Activated CD4-positive, alpha-beta T cell treated with anti-CD3 and anti-CD28 coated beads for 4 hours (primary cell): ENCODE data around the gene MS4A4E.
"Not testable (repeated sequence)": the region's sequence is repeated elsewhere in the genome, so short reads cannot be mapped to it uniquely, and the experiment has no call there.

Source experiments
- DNase-seq, 2 donors: peaks; one replicate each; pipeline ENCODE4 v3.0.0-alpha.2; 2020

The MS4A4E gene

DNA sequence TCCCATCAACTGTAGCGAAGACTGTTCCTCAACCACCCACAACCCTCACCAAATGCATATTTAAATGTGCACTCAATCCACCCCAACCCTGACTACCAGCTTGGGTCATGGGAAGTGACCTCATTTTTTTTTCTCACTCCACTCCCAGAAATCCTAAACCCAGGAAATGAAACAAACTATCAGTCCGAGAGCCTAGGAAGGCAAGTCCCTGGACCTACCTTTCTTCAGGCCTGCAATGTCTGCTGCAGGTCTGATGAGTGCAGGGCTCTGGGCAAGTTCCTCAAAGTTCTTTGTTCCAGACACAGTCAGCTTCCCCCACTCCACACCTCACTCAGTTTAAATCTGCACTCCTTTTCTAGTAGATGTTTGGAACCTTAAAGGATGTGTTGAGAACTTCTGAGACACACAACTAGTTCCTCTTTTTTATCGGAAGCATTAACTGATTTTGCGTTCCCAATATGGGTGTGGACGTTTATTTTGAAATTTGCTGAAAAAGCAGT, at the start of gene MS4A4E:
Gene MS4A4E (minus strand): TSS at position 398 of the 500 bp plus-strand sequence. CDS start 13,082 bp downstream, outside the sequence.
- DNase-seq: no peak

DNA sequence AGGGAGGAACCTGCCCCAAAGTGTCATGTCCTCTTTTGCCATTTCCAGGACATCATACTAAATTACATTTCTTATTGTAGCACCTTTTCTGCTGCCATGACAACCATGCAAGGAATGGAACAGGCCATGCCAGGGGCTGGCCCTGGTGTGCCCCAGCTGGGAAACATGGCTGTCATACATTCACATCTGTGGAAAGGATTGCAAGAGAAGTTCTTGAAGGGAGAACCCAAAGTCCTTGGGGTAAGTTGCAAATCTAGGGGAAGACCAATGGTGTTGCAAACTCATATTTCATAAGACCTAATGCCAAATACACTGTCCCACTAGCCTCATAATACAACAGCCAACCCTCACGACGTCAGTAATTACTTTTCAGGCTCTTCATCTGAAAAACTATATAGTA, 49.2 kb upstream of the MS4A4E start:
- DNase-seq: no peak

DNA sequence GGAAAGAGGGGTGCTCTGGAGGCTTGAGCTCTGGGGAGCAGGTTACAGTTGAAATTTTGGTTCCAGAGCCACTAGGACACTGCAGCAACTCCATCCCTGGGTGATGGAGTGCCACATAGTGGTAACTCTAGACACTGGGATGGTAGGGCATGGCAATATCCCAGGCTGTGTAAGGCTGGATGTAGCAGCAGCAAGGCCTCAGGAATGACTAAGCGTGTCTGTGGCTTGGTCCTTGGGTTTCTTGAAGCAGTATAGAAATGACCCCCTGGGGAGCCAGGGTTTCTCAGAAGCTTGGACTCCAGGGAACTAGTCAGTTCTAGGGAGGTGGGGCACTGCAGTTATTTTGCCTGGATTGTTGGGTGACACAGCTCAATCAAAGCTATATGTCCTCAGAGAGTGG, 45.6 kb upstream of the MS4A4E start:
- DNase-seq: no peak

DNA sequence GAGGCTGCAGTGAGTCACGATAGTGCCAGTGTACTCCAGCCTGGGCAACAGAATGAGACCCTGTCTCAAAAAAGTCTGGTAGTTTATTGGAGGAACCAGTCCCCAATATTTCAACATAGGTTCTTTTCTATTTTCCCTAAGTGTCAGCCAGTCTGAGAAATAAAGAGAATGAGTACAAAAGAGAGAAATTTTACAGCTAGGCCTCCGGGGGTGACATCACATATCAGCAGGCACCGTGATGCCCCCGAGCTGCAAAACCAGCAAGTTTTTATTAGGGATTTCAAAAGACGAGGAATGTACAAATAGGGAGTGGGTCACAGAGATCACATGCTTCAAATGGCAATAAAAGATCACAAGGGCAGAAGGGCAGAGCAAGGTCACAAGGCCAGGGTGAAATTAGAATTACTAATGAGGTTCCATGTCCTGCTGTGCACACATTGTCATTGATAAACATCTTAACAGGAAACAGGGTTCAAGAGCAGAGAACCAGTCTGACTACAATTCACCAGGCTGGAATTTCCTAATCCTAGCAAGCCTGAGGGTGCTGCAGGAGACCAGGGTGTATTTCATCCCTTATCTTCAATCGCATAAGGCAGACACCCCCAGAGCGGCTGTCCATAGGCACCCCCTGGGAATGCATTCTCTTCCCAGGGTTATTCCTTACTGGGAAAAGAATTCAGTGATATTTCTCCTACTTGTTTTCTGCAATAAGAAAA, 42.6 kb upstream of the MS4A4E start:
- DNase-seq: not testable (repeated sequence)

DNA sequence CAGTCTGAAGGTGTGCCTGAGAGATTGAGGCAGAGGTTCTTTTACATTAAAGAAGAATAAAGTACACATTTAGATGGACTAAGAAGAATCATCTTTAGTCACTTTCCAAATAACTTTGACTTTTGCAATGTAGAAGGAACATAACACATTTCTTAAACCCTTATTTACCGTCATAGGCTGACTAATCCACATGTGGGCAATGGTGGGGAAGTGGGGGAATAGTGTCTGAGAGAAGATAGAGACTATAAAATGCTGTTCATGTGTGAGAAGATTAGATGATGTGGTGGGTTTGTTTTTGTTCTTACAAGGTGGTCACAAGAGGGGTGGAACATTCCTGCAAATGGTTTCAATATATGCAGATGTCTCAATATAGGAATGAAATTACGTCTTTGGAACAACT, 39.3 kb upstream of the MS4A4E start:
- DNase-seq: no peak

DNA sequence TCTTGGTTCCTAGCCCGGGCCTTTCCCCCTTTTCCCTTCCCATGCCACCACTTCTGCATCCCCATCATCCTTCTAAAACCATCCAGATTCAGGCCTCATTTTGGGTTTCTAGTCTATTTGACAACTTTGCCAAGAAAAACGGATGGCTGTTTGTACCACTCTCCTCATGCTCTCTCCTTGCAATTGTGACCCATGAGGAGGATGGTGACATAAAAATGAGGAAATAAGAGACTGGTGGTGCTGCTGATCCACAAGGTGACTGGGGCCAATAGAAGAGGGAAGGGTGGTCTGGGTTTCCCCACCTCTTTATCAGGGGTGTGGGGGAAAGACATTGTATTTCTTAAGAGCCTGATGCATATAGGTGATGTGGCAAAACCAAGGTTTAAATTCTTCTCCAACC, 38.5 kb upstream of the MS4A4E start:
- DNase-seq: no peak

DNA sequence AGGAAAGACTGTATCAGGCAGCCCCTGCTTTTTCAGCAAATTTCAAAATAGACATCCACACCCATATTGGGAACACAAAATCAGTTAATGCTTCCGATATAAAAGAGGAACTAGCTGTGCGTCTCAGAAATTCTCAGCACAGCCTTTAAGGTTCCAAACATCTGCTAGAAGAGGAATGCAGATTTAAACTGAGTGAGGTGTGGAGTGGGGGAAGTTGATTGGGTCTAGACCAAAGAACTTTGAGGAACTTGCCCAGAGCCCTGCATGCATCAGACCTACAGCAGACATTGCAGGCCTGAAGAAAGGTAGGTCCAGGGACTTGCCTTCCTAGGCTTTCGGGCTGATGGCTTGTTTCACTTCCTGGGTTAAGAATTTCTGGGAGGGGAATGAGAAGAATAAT, 37.5 kb upstream of the MS4A4E start, which contains the start of gene MS4A4A:
Gene MS4A4A (plus strand): TSS at position 255 of the 400 bp plus-strand sequence. CDS start 10 bp downstream, at position 265.
- DNase-seq: no peak

DNA sequence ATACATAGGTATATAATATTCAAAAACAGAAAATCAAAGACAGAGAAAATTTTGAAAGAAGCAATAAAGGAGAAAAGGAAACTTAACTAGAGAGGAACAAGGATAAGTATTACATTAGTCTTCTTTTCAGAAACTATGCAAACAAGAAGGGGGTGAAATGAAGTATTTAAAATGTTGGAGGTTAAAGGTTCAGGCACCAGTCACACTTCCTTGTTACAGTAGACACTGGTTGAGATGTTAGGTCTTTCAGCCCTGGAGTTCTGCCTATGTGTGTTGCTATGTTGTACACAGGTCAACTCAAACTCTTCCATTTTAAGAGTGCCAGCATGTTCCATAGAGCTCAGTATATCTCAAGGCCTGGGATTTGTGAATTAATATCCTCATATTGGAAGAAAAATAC, 31.5 kb upstream of the MS4A4E start:
- no peak for DNase-seq

DNA sequence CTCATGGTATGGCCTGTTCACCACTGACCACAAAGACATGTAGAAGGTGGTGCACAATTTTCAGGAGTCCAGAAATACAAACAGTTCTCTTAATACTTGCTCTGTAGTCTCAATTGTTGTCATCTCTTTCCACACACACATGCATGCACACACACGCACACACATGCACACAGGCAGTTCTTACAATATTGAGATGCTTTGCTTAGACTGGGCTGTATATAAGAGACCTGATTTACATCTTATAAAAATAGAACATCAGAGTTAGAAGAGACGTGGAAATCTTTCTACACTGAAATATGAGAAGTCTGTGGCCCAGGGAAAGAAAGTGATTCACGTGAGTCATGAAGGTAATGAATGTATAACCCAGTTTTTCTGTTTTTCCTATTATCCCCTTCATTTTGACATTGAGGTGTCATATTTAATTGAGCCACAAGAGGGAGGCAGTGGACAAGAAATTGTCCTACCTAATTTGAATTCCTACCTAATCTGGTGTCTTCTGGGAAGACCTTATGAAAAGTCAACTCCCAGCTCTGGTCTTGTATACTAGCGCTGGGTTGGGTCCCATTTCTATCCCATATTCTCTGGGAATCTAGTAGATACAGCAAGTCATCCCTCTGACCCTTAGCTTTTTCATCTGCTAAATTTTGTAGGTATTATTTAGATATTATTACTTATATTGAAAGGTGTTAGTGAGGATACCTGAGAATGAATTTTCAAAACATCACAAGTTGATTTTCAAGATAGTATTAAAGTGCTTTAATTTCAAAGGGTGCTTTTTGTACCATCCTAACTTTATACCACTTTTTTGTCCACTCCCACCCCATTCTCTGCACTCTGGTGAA, 22.7 kb upstream of the MS4A4E start:
- DNase-seq: peak in 1 of 2 donors; percentile 14

DNA sequence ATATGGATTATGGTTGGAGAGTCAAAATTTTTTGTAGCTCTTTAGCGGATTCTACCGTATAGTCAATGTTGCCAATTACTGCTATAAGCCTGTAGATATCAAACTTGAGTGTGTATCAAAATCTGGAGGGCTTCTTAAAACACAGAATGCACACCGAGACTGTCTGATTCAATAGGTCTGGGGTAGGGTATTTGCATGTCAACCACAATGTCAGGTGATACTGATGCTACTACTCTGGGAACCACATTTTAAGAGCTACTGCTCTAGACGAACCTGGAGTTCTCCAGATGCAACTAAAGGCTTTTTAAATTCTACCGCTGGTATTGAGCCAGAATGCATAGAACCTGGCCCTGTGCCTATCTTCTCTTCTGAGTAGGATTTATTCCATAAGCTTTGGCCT, 21.7 kb upstream of the MS4A4E start:
- no peak for DNase-seq

DNA sequence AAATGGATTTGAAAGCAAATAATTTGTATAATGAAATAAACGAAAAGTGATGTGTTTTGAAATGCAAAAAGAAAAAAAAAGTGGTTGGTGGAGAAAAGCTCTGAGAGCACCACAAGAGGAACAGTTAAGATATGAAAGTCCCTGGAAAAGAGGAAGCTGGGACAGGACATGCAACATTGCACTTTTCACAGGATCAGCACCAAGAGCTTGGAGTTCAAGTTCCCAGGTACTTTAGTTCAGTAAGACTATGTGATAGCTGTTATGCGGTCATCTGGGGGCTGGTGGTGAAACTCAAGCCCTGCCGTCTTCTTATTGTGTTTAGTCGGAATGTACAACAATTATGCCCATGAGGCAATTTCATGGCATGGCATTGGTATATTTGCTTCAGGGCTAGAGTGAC, 20.5 kb upstream of the MS4A4E start:
- no peak for DNase-seq

DNA sequence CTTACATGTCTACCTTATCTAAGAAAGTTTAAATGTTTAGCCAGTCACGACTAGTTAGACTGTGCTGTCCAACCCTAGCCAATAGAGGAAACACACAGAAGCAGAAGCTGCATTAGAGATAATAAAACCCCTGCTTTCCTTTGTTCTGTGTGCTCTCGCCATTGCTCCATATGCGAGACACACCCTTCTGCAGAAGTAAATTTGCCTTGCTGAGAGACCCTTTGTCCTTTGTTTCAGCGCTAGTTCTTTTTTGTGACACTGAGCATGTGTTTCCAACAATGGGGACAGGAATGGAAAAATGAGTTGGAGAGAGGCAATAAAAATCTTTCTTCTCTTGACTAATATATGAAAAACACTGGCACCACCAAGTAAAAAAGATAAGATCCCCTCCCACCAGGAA, 18.1 kb upstream of the MS4A4E start:
- no peak for DNase-seq

DNA sequence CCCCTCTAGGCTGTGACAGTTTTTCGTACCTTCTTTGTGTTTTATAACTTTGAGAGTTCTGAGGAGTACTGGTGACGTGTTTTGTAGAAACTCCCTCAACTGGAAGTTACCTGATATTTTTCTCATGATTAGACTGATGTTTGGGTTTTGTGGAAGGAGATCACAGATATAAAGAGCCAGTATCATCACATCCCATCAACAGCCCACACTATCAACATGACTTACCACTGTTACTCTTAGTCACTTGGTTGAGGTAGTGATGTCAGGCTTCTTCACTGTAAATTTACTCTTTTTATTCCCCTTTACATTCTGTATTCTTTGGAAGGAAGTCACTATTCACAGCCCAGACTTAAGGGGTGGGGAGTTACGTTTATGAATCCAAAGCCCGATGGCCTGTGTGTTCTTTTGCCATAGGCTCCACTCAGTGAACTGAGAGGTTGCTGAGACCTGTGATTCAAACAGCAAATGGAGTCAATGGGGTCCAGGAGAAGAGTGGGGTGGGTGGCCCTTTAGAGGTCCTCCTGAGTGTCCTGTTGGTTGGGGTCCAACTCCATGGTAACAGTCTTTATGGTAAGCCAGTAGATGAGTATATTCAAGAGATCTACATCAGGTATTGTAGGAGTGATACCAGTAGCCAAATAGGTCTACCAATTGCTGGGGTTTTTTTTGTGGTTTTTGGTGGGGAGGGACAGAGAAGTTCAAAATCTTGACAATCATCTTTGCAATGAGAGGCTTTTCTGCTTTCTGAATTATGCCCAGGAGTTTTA, 15.2 kb upstream of the MS4A4E start:
- DNase-seq: no peak

DNA sequence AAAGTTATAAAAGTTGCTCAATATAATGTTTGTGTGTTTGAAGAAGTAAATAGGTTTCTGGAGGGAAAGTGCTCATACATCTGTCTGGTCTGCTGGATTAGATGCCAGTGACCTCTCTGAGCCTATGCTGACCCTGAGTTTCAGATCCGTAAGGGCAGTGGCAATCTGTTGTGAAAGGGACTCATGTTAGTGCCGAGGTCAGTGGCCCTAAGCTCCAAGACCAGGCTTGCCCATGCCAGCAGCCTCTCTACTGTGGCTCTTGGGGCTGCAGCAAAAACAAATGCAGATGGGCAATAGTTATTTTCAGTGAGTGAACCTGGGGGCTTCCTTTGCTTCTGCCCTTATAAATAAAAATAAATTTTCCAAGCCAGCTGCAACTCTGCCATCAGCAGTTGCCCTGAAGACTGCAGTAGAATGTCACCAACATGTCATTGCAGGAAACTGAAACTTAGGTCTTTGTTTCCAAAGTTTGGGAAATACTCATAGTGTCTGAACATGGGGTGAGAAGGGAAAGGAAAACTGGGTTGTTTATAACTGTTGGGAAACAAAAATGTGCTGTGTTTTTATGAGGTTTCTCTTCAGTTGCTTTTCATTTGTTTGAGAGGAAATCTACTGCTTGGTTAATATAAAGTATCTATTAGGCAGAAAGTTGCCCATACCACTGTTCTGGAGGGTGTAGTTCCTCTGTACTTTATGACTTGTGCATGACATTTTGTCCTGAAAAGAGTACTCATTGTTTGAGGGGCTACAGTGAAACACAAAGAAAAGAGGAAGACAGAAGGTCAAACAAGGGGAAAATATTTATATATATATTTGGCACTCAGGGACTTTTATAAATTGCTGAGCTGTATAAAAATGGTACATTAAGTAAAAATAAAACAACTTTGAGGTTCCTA, 9.5 kb upstream of the MS4A4E start:
- DNase-seq: no peak

DNA sequence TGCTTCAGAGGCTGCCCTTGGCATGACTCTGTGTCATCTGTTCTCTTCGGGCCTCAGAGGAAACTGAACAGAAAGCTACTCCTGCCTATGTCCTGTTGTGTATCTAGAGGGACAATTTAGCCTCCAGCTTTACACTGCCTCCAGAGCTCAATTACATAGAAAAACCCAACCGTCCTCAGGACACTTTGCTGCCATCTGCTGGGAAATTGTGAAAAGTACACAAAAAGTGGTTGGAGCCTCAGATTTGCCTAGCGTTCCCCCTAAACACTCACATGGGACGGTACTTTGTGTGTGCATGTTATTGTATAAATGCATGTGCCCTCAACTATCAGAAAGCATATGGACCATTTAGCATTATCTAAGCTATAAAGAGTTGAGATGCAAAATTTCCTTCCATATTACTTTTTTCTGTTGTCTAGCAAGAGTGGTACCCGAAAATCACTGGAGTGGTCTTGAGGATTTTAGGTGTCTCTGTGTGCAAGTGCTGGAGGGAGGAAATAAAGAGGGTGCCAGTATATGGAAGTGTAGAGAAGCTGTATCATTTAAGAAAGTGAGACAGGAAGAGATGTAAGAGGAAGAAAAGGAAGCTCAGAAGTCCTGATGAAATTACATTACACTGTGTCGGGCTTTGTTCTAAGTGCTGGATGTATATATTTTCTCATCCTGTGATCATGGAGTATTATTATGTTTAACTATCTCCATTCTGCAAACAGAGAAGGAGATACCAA, 8.7 kb upstream of the MS4A4E start:
- peak in 1 of 2 donors; percentile 5 for DNase-seq

DNA sequence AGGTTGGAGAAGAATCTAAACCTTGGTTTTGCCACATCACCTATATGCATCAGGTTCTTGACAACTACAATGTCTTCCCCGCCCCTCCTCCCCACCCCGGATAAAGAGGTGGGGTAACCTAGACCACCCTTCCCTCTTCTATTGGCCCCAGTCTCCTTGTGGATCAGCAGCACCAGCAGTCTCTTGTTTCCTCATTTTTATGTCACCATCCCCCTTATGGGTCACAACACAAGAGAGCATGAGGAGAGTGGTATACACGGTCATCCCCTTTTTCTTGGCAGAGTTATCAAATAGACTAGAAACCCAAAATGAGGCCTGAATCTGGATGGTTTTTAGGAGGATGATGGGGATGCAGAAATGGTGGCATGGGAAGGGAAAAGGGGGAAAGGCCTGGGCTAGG, 1.2 kb downstream of the MS4A4E start:
- no peak for DNase-seq

DNA sequence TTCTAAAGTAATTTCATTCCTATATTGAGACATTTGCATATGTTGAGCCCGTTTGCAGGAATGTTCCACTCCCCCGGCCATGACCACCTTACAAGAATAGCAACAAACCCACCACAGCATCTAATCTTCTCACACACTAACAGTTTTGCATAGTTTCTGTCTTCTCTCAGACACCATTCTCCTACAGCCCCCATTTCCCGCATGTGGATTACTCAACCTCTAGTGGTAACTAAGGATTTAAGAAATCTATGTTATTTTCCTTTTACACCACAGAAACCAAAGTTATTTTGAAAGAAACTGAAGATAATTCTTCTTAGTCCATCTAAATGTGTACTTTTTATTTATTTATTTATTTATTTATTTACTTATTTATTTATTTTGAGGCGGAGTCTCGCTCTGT, 2.3 kb downstream of the MS4A4E start:
- DNase-seq: no peak

DNA sequence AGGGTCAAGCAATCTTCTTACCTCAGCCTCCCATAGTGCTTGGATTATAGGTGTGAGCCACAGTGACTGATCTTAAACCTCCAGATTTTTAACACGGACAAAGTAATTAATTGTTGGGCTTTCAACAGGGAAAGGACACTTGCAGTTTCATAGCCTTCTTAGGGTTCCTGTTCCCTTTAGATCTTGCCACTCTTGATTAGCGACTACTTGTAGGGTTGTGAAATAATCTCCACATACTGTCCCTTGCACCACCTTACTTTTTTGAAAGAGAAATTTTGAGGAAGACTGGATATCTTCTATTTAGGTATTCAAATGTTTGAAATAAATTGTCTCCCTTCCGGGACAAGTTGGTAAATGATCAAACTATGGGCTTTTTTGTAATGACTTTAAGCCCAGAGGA, 7.6 kb downstream of the MS4A4E start:
- no peak for DNase-seq

DNA sequence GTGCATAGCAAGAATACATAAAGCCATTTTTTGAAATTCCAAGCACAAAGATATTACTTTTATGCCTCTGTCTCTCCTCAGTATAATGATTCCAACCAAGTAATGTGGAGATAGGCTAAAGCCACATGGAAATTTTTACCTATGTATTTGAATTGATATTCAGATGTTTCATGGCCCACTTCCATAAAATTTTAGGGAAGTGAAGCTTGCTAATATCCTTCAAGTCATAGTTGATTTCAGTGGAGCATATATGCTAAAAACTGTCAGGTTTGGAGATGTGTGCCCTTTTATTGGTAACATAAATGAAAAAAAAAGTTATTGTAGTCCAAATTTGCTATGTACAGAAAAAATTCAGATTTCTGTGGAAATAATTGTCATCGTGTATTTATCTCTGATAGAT, 12.3 kb downstream of the MS4A4E start:
- DNase-seq: no peak

DNA sequence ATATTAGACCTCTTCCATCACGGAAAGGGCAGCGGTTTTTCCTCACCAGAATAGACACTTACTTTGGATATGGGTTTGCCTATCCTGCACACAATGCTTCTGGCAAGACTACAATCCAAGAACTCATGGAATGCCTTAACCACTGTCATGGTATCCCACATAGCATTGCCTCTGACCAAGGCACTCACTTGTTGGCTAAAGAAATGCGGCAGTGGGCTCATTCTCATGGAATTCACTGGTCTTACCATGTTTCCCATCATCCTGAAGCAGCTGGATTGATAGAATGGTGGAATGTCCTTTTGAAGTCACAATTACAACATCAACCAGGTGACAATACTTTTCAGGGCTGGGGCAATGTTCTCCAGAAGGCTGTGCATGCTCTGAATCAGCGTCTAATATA, 20.8 kb downstream of the MS4A4E start:
- DNase-seq: no peak

DNA sequence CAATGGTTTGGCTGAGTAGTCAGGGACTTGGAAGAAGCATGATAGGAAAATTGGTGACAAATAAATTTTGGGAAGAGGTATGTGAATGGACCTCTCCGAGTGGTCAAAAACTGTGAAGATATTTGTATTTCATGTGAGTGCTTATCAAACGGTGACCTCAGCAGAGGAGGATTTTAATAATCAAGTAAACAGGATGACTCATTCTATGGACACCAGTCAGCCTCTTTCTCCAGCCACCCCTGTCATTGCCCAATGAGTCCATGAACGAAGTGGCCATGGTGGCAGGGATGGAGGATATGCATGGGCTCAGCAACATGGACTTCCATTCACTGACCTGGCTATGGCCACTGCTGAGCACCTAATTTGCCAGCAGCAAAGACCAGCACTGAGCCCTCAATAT, 21.2 kb downstream of the MS4A4E start:
- no peak for DNase-seq

DNA sequence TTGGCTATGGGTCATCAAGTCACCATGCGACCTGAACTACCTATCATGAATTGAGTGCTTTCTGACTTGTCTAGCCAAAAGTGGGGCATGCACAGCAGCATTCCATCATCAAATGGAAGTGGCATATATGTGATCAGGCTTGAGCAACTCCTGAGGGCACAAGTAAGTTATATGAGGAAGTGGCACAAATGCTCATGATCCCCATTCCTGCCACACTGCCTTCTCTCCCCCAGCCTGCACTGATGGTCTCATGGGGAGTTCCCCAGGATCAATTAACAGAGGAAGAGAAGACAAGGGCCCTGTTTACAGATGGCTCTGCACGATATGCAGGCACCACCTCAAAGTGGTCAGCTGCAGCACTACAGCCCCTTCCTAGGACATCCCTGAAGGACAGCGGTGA, 21.8 kb downstream of the MS4A4E start:
- DNase-seq: no peak
